Cerebellar cortex (tissue), 1 donor: ENCODE results near the gene CCNY.

Experiments
- DNase-seq: peaks from one replicate; pipeline ENCODE4 v3.0.0-alpha.2; 2015; ENCODE audit warnings: low spot score

Gene CCNY

GRCh38 chr10:35331894-35332640 lies 4.2 kb upstream of the CCNY start:
- DNase-seq, result no peak

GRCh38 chr10:35334297-35334696 lies 2.0 kb upstream of the CCNY start:
- DNase-seq, result no peak

- no peak for DNase-seq
Observed at GRCh38 chr10:35335133-35336083, 901 bp upstream of the CCNY start.

- DNase-seq, result peak; percentile 35
Observed at GRCh38 chr10:35336921-35337823, 863 bp downstream of the CCNY start.

DNA sequence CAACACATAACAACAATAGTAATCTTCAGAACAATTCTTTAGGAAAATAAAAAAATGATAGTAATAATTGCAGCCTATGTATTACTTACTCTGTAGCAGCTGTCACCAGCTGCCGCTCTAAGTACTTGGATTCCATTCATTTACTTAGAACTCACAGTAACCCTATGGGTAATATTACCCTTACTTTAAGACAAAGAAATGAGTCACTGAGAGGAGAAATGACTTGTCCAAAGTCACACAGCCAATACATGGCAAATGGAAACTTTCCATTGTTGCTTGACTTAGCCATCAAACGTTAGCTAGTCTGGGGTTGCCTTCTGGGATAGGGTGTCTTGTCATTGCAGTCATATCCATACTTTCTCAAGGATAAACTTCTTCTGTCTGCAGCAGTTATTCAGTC lies 3.6 kb downstream of the CCNY start:
- DNase-seq, result no peak

GRCh38 chr10:35340975-35341374 lies 4.7 kb downstream of the CCNY start:
- no peak for DNase-seq

DNA sequence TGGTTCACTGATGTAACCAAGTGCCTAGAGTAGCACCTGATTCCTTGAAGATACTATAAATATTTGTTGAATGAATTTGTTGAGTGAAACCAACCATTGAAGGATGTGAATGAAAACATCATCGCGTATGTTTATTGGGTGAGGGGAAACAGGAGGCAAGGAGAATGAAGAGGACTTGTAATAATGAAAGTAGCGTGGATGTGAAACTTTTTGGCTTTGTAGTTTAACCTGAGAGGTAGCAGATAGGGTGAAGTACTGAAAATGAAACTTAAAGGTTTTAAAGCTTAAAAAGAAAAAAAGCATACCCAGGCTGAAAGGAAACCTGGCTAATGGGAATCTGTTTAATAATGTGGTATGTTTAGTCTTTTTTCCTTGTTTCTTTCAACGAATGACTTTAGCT lies 5.2 kb downstream of the CCNY start:
- no peak for DNase-seq

GRCh38 chr10:35342183-35342753 lies 6.0 kb downstream of the CCNY start:
- DNase-seq, result no peak

DNA sequence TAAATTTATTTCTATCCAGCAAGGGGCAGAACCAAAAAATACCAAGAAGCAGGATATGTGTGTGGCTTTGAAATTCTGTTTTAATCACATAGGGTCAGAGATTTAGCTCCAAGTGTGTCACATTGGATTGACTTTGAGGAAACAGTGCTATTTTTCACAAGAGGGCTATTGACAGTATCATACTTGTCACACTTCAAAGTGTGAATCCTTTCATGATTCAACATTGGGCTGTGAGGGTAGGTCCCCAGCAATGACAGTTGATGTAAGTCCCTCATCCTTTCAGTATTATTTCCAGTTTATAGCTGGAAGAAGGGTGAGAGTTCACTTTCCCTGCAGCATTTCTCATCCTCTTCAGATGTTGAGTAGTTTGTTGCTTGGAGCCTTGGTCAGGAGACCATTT lies 7.4 kb downstream of the CCNY start:
- no peak for DNase-seq

DNA sequence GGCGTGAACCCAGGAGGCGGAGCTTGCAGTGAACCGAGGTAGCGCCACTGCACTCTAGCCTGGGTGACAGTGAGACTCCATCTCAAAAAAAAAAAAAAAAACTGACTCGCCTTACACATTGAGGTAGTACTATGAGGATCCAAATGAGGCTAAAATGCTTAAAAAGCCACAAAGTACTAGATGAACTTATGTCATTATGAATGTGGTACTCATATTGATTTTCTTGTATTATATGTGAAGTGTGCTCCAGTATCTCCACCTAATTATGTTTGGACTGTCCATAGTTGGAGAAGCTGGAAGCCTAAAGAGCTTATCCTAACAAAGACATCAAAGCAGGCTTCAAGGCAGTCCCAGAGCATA lies 9.1 kb downstream of the CCNY start:
- DNase-seq, result no peak

DNA sequence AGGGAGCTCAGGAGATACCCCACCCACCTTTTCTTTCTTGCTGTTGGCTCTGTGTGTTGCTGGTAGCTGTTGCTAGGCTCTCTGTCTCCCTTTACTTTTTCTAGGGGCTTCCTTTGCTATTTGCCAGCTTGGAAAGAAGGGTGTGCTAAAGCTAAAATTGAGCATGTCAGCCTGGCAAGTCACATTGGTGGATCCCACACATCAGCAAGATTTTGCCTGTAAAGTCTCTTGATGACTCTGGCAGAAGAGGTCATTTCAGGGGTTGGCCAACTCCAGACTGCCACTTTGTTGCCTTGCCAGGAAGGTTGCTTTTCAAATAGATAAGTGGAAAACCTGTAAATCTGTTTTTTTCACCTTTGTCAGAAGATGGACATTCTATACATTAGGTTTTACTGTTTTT lies 9.9 kb downstream of the CCNY start:
- no peak for DNase-seq

- no peak for DNase-seq
Observed at GRCh38 chr10:35347121-35347562, 10.8 kb downstream of the CCNY start.

DNA sequence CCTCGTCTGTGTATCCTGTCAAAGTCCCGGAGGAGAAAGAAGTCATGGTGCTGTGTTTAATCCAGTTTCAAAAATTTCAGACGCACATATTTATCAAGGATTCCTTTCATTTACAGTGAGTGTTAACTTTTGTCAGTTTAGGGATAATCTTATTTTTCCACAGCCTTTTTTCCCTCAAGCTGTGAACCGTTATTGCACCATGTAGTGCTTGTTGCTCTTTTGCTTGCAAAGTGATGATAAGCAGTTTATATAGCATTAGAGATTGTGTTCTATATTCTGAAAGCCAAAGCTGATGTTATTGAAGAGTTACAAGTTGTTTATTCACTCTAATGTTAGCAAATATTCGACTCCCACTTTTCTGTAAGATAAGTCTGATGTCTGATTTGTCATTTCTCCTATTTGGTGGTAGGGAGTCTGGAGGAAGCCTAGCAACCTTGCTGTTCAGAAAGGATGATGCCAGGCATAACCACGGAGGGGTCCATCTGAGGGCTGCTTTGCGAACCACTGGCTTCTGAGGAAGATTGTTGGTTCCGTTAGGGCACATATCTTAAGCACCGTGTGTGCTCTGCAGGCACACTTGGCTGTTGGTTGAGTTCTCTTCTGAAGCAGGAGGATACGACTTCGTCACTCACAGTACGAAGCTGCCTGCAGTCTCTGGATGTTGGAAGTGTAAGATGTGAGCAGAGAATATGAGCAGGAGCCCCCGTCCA lies 11.7 kb downstream of the CCNY start:
- DNase-seq, result no peak

DNA sequence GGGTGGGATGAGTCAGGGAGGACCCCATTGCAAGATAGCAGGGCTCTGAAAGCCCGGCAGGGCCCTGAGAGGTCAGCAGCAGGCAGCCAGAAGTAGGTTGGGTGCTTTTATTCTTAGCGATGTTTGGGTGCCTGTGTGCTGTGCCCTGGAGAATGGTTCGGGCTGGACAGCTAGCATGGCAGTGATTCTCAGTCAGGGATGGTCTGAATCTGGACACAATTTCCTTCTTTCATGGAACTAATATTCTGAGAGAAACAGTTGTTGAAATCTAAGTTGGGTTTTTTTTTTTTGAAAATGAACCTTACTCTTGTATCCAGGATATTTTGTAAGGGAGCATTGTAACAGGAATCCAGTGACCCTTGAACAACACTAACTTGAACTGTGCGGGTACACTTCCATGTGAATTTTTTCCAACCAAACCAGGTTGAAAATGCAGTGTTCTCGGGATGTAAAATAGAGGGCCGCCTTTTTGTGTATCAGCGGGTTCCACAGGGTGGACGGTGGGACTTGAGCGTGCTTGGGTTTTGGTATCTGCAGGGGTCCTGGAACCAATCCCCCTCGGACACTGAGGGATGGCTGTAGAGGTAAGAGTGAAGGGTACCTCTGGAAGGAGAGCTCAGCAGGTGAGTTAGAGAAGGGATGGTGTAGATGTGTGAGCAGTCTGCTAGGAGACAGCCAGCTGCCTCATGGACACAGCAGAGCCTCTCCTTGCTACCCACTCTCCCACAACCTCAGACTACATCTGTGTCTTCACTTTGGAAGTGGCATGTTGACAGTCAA lies 12.5 kb downstream of the CCNY start:
- DNase-seq, result no peak

DNA sequence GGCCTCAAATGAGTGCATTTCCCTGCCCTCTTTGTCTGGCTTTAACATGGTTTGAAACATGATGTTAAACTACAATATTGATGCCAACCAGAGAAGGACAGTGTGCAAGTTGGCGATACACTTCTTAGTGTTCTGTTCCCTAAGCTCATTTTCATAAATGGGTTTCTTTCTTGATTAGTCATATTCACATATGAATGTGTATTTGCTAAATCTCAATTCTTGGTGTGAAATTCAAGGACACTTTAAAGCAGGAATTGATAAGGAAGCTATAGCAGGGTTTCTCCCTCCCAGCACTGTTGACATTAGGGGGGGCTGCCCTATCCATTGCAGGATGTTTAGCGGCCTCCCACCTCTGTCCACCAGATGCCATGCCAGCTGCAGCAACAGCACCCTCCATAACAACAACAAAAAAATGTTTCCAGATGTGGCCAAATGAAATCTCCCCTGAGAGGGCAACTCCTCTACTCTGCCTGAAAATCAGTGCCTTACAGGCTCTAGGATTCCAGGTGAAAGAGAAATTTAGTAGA lies 13.1 kb downstream of the CCNY start:
- DNase-seq, result no peak

DNA sequence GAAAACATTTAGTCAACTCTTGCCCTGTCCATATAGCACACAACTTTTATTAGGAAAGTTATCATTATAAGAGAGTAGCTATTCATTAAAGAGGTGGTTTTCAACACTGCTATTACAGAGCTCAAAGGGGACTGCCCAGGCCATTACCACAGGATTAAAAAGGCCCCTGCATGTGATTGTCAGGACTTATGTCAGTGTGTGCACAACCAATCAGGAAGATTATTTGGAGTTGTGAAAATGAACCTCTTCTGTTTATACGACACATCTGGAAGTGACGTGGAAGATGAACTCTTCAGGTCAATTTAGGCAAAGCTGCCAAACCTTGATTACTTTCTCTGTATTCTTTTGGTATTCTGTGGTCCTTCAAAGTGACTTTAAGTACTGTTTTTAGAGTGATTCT lies 14.7 kb downstream of the CCNY start:
- no peak for DNase-seq

DNA sequence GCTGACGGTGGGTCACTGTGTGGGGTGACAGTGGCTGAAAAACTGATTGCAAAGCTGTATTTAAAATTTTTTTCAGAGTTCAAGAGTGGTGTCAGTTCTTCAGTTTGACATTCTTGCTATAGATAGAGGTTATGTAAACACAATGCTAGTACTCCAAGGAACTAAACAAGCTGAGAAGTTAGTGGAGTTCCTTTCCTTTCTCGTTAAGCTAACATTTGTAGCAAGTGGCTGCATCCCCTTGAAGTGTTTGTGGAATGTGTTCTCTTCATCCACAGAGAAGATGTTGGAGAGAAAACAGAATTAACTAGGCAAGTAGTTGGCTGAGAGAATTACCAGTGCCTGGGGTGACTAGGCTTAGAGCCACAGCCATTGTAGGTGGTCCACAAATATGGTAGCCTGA lies 15.8 kb downstream of the CCNY start:
- DNase-seq, result no peak

GRCh38 chr10:35352512-35352911 lies 16.2 kb downstream of the CCNY start:
- no peak for DNase-seq

GRCh38 chr10:35353395-35353794 lies 17.1 kb downstream of the CCNY start:
- no peak for DNase-seq

GRCh38 chr10:35353805-35354204 lies 17.5 kb downstream of the CCNY start:
- DNase-seq, result no peak
